Measurements from ENCODE around the gene UCHL1.

GRCh38 chr4:41288254-41288653, 31.5 kb downstream of the UCHL1 start:
- TF ChIP-seq CTCF (IDR thresholded peaks at IDR 0.05; ENCODE audit: low read depth, low read length) (no peak), EZH2phosphoT487 (IDR thresholded peaks at IDR 0.05; ENCODE audit: low read depth) (no peak)
